GF-D8 (cell line): Measurements from ENCODE around the gene FAM241B.

Experiments used
- DNase-seq: peaks from one replicate; lab custom pipeline; 2025; lab: John Stamatoyannopoulos, UW

Gene FAM241B

DNA sequence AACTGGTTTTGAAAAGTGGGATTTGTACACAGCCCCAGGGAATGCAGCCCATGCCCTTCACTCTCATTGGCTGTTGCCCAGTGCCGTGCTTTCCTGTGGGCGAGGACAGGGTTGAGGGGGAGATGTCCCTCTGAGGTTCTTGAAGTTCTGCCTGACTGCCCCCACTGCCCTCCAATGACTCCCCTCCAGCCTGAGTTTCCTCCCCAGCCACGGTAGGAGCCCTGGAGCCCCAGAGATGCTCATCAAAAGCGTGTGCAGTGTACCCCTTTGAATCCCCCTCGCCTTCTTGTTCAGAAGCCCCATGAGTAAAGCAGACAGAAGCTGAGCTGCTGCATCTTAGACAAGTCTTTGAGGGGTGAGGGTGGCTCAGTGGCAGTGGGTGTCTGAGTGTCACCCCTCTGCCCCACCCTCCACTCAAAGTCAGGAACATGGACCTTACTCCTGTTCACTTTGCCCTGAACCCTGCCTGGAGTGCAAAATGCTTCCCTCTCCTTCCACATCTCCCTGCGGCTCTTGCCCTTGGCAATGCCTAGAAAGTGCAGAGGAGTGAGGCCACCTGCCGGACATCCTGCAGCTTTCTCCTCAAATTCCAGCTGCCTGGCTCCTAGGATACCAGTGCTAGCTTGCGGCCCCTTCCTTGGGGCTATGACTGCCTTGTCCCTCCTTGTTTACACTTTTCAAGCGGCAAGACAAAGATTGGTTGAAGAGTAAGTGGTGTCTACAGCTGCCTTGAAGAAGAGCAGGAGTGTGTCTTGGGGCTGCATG lies 19.9 kb downstream of the FAM241B start:
- DNase-seq, result no peak

DNA sequence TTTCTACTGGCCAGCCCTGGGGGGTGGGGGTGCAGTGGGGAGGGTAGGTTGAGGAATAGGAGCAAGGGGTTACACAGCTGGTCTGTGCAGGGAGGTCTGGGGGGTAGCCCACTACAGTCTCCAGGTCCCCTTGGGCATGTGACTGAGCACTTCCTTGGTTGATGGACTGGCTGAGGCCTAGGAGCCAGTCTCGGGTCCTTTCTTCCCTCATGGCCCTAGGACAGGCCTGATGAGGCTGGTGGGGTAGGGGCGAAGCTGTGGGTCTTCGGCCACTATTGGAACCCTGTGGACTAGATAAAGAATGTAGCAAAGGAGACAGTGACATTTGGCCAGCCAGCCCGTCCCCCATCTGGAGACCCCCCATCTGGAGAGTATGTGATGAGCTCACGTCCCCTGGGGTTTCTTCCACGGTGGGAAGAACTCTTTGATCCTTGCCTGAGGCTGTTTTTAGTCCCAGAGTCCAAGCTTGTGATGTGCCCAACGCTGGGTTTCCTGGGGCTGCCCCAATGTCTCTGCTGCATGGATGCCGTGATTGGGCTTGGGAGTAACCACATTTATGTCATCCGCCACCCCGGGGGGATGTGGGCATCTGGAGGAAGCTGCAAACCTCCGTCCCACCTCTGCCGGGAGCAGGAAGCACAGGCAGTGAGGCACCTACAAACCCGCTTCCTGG lies 20.7 kb downstream of the FAM241B start:
- DNase-seq, result no peak

DNA sequence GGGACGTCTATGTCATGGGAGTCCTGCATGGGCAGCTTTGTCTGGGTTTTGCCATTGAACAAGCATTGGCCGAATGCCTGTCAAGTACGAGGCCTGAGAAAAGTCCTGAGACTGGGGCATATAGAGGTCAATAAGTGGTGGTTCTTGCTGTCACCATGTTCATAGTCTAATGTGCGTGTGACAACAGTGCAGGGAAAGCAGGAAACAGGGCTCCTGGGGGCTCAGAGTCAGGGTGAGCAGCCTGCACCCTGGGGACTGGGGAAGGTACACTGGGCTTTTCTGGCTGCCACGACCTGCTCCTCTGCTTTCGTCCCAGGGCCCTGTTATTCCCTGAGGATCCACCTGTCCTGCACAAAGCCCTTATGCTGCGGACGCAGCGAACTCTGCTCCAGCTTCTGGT lies 21.3 kb downstream of the FAM241B start:
- DNase-seq, result no peak

DNA sequence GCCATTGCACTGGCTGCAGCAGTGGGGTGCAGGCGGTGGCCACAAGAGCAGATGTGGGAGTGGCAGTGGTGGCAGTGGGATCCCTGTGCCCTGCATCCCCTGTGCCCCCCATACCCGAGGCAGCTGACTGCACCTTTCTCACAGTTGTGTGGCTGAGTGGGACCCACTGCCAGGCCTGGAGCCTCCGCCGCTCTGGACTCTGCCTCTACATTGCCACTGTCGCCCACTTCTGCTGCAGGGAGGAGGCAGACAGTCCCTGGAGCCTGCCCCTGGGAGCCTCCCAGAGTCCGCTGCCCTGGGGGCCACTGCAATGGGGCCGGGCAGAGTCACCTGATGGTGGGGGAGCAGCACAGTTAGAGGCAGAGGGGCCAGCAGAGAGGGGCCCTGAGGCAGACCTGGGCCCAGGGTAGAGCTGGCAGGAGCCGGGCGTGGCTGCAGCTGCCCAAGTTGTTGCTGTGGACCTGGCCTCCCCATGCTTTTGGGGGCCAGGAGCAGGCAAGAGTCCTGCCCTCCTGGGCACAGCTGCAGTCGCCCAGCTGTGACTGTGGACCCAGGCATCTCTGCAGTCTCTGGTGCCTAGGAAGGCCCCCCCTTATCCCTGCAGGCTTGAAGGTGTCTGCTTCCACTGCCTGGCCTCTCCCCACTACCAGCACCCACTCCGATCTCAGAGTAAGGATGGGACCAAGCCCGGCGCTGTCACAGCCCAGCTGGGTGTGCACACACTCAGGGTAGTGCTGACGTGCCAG lies 22.2 kb downstream of the FAM241B start:
- DNase-seq, result no peak

DNA sequence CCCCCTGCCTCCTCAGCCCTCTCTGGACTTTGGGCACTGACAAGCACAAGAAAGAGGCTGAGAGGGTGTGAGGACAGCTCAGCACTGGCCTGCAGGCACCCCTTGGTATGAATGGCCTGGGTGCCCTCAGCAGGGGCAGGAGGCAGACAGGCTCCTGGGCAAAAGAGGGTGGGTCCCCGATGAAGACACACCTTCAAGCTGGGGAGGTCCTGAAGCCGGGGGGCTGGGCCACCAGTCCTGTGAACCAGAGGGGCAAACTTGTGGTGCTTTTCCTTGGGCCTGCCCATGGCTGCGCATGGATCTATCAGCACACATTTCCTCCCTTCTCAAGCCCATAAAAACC lies 22.8 kb downstream of the FAM241B start:
- DNase-seq, result no peak

DNA sequence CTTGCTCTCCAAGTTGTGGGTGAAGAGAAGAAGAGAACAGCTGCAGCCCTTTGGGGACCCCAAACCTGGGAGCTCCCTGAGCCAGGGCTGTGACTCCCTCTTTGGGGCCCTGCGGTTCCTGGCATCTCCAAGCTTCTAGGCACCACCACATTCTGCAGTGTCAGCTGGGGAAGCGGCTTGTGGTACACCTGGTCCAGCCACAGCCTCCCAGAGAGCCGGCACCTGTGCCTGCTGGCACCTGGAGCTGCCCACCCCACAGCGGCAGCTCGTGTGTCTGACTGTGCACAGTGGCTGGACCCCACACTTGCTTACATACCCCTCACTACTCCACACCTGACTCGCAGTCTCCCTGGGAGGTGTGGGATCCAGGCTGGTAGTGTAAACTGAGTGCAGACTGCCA lies 23.5 kb downstream of the FAM241B start:
- no peak for DNase-seq

GRCh38 chr10:69655124-69655867 lies 25.2 kb downstream of the FAM241B start:
- DNase-seq, result no peak

DNA sequence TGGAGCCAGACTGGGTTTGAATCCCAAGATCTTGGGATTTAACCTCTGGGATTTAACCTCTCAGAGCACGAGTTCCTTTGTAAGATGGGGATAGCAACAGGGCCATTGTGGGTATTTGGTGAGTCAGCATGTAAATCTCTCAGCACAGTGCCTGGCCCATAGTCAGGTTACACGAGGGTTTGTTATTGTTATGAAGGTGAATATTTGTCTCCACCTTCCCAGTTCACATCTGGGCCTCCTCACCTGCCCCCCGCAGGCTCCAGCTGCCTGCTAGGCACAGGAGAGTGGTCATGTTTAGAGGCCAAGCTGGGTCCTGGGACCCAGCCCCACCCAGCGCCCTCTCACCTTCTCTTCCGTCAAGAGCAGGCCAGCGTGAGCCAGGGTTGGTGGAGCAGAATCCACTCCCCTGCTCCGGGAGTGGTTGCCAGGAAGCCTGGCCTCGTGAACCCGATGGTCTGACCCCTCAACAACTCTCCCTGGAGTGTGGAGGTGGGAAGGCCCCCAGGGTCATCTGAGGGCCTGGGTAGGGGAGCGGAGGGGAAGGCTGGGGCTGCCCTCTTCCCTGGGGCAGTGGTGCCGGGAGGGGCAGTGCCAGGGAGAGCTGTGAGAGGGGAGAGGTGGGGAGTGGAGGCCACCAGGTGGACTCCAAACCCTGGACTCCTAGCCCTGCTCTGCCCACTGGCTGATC lies 26.0 kb downstream of the FAM241B start:
- DNase-seq, result no peak

- no peak for DNase-seq
Observed at GRCh38 chr10:69656742-69657269, 26.8 kb downstream of the FAM241B start.

GRCh38 chr10:69657430-69657829 lies 27.4 kb downstream of the FAM241B start:
- no peak for DNase-seq

GRCh38 chr10:69657866-69658265 lies 27.8 kb downstream of the FAM241B start:
- DNase-seq, result no peak

DNA sequence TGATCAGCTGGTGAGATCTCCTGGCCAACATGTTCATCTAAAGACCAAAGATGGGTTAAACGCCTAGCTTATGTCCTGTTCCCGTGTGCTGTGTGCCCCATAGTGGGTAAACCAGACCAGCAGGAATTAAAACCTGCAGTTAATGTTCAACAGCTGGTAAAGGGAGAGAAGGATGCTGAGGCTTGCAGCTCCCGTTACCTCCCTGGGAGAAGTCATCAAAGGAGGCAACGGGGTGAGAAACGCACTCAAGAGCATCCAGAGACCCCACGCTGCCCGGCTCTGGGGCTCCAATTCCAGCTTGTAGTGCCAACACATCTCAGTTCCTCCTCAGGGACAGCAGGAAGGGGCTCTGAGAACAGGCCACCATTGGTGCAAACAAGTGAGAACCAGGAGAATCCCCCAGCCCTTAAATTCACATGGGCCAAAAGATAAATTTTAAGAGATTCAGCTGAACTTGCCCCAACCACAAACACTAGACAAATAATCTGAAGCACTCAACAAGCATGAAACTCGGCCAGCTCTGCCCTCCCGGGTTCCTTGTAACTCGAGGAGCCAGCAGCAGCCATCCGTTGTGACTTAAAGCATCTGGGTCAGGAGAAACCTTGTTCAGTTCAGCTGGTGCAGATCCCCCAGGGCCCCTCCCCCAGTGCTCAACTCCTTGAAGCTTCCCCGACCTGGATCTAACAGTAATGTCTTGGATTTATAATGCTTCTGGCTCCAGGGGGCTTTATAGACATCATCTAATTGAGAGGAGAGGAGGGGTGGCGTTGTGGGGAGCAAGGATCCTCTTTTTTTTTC lies 29.4 kb downstream of the FAM241B start:
- DNase-seq, result no peak

GRCh38 chr10:69660296-69660695 lies 30.2 kb downstream of the FAM241B start:
- no peak for DNase-seq

DNA sequence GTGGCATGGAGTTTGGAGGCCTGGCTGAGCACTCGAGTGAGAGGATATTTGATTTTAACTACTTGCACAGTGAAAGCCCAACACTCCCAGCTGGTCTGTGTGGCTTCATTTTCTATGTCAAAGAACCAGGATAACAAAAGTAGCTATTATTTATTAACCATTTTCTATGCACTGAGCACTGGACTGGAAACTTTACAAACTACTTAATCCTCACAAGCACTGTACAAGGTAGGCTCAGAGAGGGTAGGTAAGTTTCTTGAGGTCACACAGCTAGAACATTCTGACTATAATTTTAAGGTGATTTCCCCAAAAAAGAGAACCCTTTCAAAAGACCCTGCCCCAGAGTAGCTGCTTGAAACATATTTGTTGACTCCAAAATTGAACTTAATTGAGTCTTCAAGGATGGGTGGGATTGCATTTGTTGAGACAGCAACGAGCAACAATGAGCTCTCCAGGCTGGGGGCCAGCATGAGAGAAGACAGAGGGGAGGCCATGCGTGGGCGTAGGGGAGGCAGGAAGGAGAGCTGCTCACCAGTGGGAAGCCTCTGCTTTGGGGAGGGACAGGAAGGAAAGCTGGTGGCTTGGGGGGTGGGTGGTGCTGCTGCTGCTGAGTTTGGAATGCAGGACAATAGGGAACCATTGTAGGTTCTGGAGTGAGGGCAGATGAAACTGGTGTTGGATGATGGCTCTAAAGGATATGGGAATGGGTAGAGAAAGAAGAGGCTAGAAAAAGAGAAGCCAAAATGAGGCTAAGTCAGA lies 31.5 kb downstream of the FAM241B start:
- no peak for DNase-seq

GRCh38 chr10:69662173-69662877 lies 32.3 kb downstream of the FAM241B start:
- DNase-seq, result no peak

GRCh38 chr10:69662901-69663300 lies 32.9 kb downstream of the FAM241B start:
- no peak for DNase-seq

DNA sequence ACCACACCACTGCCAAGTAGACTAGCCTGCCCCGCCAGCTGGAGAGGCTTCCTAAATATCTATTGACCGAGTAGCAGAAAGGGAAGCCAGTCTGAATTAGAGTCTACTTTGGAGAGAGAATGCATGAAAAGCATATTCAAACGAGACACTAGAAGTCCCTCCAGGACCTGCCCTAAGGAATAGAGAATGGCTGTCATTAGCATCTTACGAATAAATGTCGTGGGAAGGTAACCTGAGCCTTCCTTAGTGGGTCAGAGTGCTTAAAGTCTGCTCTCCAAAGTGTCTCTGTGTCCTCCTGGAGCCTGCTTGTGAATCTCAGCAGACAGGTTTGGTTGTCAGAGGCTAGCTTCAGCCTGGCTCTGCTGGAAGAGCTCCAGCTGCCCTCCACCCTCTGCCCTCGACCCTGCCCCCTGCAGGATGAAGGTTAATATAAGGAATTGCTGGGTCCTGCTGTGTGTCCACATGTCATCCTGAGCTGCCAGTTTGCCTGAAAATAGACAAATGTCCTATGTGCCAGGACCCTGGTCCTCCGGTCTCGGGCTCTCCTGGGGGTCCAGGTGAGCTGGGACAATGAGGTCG lies 33.4 kb downstream of the FAM241B start:
- no peak for DNase-seq

DNA sequence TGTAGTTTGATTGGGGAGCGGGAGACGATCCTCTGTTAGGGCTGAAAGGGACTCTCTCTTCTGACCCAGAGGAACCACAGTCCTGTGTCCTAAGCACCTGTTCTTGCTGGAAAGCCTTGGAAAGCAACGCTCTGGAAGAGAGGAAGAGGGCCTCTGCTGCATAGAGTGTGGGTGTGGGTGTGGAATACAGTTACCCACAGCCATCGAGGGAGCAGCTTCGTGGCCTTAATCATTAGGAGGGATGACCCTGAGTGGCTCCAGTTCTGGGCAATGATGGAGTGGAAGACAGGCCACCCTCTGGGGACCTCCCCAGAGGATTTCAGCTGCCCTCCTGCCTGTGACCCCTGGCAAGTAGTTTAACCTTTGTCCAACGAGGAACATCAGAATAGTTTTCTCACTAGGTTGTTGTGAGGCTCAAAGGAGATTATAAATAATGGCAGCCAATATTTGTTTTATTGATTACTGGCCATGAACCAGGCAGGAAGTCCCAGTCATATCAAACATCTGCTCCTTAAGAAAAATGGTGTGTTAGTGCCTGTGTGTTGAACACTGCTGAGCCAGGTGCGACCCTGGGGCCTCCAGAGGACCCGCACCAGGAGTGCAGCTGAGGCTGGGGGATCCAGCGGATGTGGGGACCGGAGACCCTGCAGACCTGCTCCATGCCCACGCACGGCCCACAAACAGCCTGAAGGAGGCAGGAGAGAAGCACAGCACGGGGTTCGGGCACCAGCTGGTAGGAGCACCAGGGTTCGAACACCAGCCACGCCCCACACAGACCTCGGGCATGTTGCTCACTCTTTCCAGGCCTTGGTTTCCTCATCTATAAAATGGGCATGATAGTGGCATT lies 35.6 kb downstream of the FAM241B start:
- DNase-seq, result no peak
